Lower leg skin (tissue), 4 donors: Measurements from ENCODE around the gene ZNF274. TPM values are rescaled to one million over a fixed set of nuclear protein-coding genes. Genes with fewer than 3 reads are reported as not detected.

Experiments
- DNase-seq, 2 donors: peaks; one replicate each; pipeline ENCODE4 v3.0.0-alpha.2; 2019; ENCODE audit warnings: low spot score in 2 of 2
- H3K4me3 ChIP-seq: fragments of 200-600 bp; sonication (generic); 2 replicates; pipeline ENCODE4 v1.5.1; 2017; ENCODE audit warnings: mild to moderate bottlenecking, low read depth; ENCODE audit not compliant: poor library complexity, severe bottlenecking
- CTCF ChIP-seq, 3 donors: fragments of 450-650 bp; IDR thresholded peaks; one replicate each; pipeline ENCODE4 v1.5.1; 2016; ENCODE audit warnings: antibody characterized with exemption in 3 of 3, mild to moderate bottlenecking in 3 of 3, moderate library complexity in 2 of 3
- POLR2A ChIP-seq, 2 donors: fragments of 450-650 bp; IDR thresholded peaks; one replicate each; pipeline ENCODE4 v1.6.1; 2016 to 2017; ENCODE audit warnings: antibody characterized with exemption in 2 of 2, mild to moderate bottlenecking in 1 of 2, moderate library complexity in 1 of 2
- WGBS, 2 donors: methylation state at CpG; one replicate each; pipeline ENCODE4 v1.1.5; 2018; 5-methylcytosine and 5-hydroxymethylcytosine counted together
- intact Hi-C: fragments of 100-400 bp; cut with DNase I; formaldehyde crosslinking; loops from one replicate; pipeline ENCODE4 v1.15.0; 2023; ENCODE audit warnings: low total_unique reads
- total RNA-seq, 4 donors: library from RNA; depleted of rRNA; stranded (reverse); fragments of >200 nt; gene quantifications; one replicate each; pipeline ENCODE4 v1.1.0, GENCODE V29; 2016

The ZNF274 gene
- total RNA-seq, 4 donors from 2014 or later: 32.5 to 58.5 (median 34.2) TPM

- intact Hi-C loops: no loop called here
- no peak overlapping the region for H3K4me3 ChIP-seq
- 40 to 52% methylated on average over 1 of the region's 1 CpG for WGBS, 2 donors
- TF ChIP-seq CTCF (IDR thresholded peaks at IDR 0.05): no peak
- no peak for TF ChIP-seq POLR2A (IDR thresholded peaks at IDR 0.05)
- no peak for DNase-seq
Observed at GRCh38 chr19:58170860-58171259, 12.0 kb upstream of the ZNF274 start.

- intact Hi-C loops: no loop called here
- peak in 1 of 2 donors; percentile 29 for DNase-seq
- WGBS, 2 donors: 28 to 43% methylated on average over 4 of the region's 4 CpGs
- no peak for TF ChIP-seq CTCF (IDR thresholded peaks at IDR 0.05)
- no peak for TF ChIP-seq POLR2A (IDR thresholded peaks at IDR 0.05)
- H3K4me3 ChIP-seq: peak overlapping the region; percentile 63
Observed at GRCh38 chr19:58181902-58182576, 822 bp upstream of the ZNF274 start.

GRCh38 chr19:58182577-58182988 is 278 bp upstream of the ZNF274 start:
- intact Hi-C loops: no loop called here

GRCh38 chr19:58183817-58184215 is 955 bp downstream of the ZNF274 start:
- DNase-seq: no peak
- peak overlapping the region; percentile 63 for H3K4me3 ChIP-seq
- intact Hi-C loops: no loop called here
- no peak for TF ChIP-seq POLR2A (IDR thresholded peaks at IDR 0.05)
- no peak for TF ChIP-seq CTCF (IDR thresholded peaks at IDR 0.05)
- 17 to 21% methylated on average over 13 of the region's 13 CpGs for WGBS, 2 donors

More at GRCh38 chr19:58182577-58182988, 278 bp upstream of the ZNF274 start:
- peak in 1 of 2 donors; percentile 89 for DNase-seq
- TF ChIP-seq CTCF (IDR thresholded peaks at IDR 0.05) (no peak), POLR2A (IDR thresholded peaks at IDR 0.05) (no peak)
- peak overlapping the region; percentile 63 for H3K4me3 ChIP-seq
- 6 to 7% methylated on average over 17 of the region's 17 CpGs for WGBS, 2 donors

- TF ChIP-seq CTCF (IDR thresholded peaks at IDR 0.05): no peak
- no peak for TF ChIP-seq POLR2A (IDR thresholded peaks at IDR 0.05)
- WGBS, 2 donors: 90 to 95% methylated on average over 6 of the region's 6 CpGs
- intact Hi-C loops: no loop called here
- DNase-seq: no peak
- H3K4me3 ChIP-seq: no peak overlapping the region
Observed at GRCh38 chr19:58196901-58197616, 14.2 kb downstream of the ZNF274 start.
